Immature natural killer cell (primary cell): Measurements from ENCODE around the gene PHLDB2. TPM values are rescaled to one million over a fixed set of nuclear protein-coding genes. Genes with fewer than 3 reads are reported as not detected.
A peak's percentile ranks its signal among the peaks of the same experiment; 100 is the strongest.

ENCODE experiments used
- DNase-seq, 3 donors: peaks; one replicate each; pipeline ENCODE4 v3.0.0; 2022; ENCODE audit warnings: mixed read lengths in 1 of 3
- H3K27ac Mint-ChIP-seq, 6 donors: one replicate each; pipeline ENCODE4 v1.8.0; 2020; ENCODE audit warnings: mixed read lengths in 6 of 6, mild to moderate bottlenecking in 5 of 6, inconsistent platforms in 4 of 6, moderate library complexity in 3 of 6
- H3K27me3 Mint-ChIP-seq, 3 donors: one replicate each; pipeline ENCODE4 v1.8.0; 2020 to 2021; ENCODE audit warnings: low read depth in 3 of 3, mild to moderate bottlenecking in 3 of 3, mixed read lengths in 3 of 3, moderate library complexity in 3 of 3, inconsistent platforms in 1 of 3
- H3K36me3 Mint-ChIP-seq, 3 donors: one replicate each; pipeline ENCODE4 v1.8.0; 2020; ENCODE audit warnings: mixed read lengths in 3 of 3, inconsistent platforms in 2 of 3, mild to moderate bottlenecking in 2 of 3
- H3K4me1 Mint-ChIP-seq, 2 donors: one replicate each; pipeline ENCODE4 v1.8.0; 2020; ENCODE audit warnings: inconsistent platforms in 2 of 2, mild to moderate bottlenecking in 2 of 2, mixed read lengths in 2 of 2, moderate library complexity in 1 of 2
- H3K4me3 Mint-ChIP-seq, 5 donors: one replicate each; pipeline ENCODE4 v1.8.0; 2020; ENCODE audit warnings: mild to moderate bottlenecking in 5 of 5, mixed read lengths in 5 of 5, inconsistent platforms in 3 of 5, moderate library complexity in 3 of 5
- H3K9me3 Mint-ChIP-seq, 6 donors: one replicate each; pipeline ENCODE4 v1.8.0; 2020; ENCODE audit warnings: mild to moderate bottlenecking in 6 of 6, mixed read lengths in 6 of 6, inconsistent platforms in 4 of 6, moderate library complexity in 3 of 6
- polyA plus RNA-seq, 3 donors: library from polyadenylated mRNA; unstranded; fragments of 300-500 nt; fragmentation: Illumina TruSeq; gene quantifications; one replicate each; pipeline ENCODE4 v1.2.3, GENCODE V29; 2021

The PHLDB2 gene
- polyA plus RNA-seq, 3 donors from 2014 or later: 8.2 to 24.8 (median 11.2) TPM

DNA sequence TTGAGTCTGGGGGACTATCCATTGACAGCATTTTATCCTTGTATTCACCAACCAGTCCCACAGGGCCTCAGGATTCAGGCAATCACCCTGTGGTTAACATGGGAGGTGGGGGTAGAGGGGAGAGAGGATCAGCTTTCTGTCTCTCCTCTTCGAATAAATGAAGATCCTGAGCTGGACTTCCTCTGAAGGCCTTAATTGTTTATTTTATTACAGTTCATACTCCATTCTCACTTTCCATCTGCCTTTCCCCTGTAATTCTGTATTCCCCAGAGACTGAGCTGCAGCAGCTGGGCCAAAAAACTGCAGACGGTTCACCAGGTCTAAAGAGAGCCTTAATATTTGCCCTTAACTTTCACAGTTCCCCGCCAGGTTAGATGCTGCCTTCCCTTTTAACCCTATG lies 151.6 kb downstream of the PHLDB2 start:
- DNase-seq: no peak
- Mint-ChIP-seq H3K4me1 (peaks cover 0 to 10% of the 10 kb centered on the region in 2 donors), H3K27ac (no peak overlapping the region), H3K4me3 (no peak overlapping the region), H3K36me3 (no peaks in the 10 kb centered on the region), H3K9me3 (no peaks in the 10 kb centered on the region), H3K27me3 (peaks cover 0 to 6% (median 2%) of the 10 kb centered on the region in 3 donors)

DNA sequence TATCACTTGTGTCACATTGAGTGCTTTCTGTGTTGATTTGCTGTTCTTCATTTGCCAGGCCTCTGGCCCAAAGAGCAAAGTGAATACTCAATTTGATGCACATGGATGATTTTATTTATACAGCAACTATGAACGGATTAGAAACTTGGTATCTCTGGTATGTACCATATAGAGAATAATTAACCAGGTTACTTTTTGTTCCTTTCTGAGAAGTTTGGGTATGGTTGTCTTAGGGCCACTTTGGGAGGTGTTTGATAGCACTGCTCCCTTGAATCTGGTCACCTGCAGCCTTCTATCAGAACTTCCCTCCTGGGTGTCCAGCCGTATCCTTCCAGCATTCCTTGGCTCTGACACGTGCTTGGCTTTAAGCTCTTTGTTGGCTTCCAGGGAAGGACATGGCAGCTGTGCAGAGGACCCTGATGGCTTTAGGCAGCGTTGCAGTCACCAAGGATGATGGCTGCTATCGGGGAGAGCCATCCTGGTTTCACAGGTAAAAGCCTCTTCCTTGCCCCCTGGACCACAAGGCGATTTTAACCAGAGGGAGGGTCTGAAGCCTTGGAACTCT lies 152.4 kb downstream of the PHLDB2 start:
- H3K4me3 Mint-ChIP-seq: no peak overlapping the region
- H3K27ac Mint-ChIP-seq: no peak overlapping the region
- H3K9me3 Mint-ChIP-seq: no peaks in the 10 kb centered on the region
- H3K36me3 Mint-ChIP-seq: no peaks in the 10 kb centered on the region
- peaks cover 0 to 10% of the 10 kb centered on the region in 2 donors for H3K4me1 Mint-ChIP-seq
- H3K27me3 Mint-ChIP-seq: peaks cover 0 to 6% (median 2%) of the 10 kb centered on the region in 3 donors
- DNase-seq: no peak

DNA sequence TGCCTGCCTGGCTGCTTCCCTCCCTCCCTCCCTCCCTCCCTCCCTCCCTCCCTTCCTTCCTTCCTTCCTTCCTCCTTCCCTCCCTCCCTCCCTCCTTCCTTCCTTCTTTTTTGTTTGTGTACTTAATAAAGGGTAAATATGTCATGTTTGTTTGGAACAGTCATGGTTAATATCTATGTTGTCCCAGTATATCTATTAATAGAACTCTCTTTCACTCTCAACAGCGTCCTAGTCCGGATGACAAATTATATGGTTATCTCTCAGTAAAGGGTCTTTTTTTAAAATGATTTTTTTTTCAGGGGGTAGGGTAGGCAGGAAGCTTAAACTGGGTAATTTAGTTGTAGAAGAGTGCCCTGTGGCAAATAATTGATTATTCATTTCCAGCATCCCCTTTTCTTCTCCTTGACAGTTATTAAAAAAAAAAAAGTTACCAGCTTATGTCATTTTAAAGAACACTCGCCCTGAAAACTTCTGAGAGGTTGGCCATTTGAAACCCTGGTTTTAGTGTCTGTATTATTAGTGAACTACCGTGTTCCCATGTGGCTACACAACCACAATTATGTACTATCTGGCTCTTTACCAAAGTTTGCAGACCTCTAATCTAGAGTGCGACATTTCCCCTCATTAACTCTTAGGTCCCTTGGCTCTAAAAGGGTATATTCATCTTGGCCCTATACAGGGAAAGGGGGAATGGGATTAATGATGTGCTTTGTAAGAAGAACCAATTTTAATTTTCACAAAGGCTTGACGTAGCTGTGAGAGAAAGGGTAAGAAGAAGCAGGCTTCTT lies 153.3 kb downstream of the PHLDB2 start:
- DNase-seq: no peak
- Mint-ChIP-seq H3K4me1 (peaks cover 0 to 10% of the 10 kb centered on the region in 2 donors), H3K27me3 (peaks cover 0 to 6% (median 2%) of the 10 kb centered on the region in 3 donors), H3K27ac (peak overlapping the region in 2 of 6 donors; percentile 34 to 57), H3K9me3 (no peaks in the 10 kb centered on the region), H3K36me3 (no peaks in the 10 kb centered on the region), H3K4me3 (no peak overlapping the region)

DNA sequence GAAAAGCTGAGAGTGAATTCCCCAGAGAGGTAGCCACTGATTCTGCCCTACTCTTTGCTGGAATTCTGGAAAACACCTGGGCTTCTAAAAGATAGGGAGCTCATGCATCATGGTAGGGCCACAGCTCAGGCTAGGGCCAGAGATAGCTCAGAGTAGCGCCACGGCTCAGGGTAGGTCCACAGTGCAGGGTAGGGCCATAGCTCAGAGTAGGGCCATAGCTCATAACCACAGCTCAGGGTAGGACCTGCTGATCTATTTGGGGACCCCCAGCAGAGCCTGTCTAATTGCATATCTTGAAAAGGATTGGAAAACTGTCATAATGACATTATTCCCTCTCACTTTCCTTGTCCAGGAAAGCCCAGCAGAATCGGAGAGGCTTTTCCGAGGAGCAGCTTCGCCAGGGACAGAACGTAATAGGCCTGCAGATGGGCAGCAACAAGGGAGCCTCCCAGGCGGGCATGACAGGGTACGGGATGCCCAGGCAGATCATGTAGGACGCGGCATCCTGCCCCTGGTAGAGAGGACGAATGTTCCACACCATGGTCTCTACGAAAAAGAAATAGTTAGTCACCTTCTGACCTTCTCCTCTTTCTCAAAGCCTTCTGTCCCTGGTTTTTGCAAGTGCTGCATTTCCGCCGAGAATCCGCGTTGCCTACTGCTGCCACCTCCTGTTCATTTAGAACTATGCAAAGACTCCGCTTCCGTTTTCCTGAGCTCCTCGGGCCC lies 154.2 kb downstream of the PHLDB2 start:
- no peaks in the 10 kb centered on the region for H3K9me3 Mint-ChIP-seq
- H3K27me3 Mint-ChIP-seq: peaks cover 0 to 6% (median 2%) of the 10 kb centered on the region in 3 donors
- peak; percentile 37 to 48 (median 43) for DNase-seq
- H3K4me1 Mint-ChIP-seq: peaks cover 0 to 10% of the 10 kb centered on the region in 2 donors
- H3K36me3 Mint-ChIP-seq: no peaks in the 10 kb centered on the region
- H3K4me3 Mint-ChIP-seq: peak overlapping the region in 2 of 5 donors; percentile 39 to 60
- H3K27ac Mint-ChIP-seq: peak overlapping the region in 2 of 6 donors; percentile 34 to 57

DNA sequence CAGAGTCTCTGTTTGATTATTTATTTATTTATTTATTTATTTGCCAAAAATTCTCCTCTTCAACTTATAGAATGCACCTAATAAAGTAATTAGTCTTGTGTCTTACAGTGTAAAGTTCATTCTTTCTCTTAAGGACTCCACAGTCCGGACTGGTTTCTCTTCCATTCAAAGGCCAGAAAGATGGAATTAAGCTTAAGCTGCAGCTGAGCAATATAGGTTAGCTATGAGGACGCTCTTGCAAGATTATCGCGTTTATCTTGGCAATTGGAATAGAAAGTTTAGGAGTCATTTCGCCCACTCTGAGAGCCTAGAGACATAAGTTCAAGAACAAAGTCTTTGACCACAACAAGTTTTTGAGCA lies 154.7 kb downstream of the PHLDB2 start:
- Mint-ChIP-seq H3K36me3 (no peaks in the 10 kb centered on the region), H3K27ac (no peak overlapping the region), H3K4me3 (peak overlapping the region in 1 of 5 donors; percentile 60), H3K27me3 (peaks cover 0 to 3% (median 2%) of the 10 kb centered on the region in 3 donors), H3K4me1 (peaks cover 0 to 10% of the 10 kb centered on the region in 2 donors), H3K9me3 (no peaks in the 10 kb centered on the region)
- DNase-seq: no peak

DNA sequence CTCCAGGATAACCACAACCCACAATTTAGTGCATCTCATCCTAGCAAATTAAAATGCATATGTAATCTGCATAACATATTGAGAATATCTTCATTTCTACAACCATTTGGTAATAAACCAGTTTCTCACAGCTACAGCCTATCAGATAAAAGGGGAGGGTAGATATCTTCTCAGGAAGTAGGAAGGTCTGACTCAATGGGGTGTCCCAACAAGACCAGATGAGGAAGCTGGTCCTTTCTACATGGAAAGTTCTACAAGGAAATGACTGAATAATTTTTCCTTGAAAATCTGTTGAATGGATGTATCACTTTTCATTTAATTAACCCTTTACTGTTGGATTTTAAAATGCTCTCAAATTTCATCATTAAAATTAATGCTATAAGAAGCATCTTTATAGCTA lies 158.0 kb downstream of the PHLDB2 start:
- Mint-ChIP-seq H3K36me3 (no peaks in the 10 kb centered on the region), H3K27ac (no peak overlapping the region), H3K27me3 (peaks cover 0 to 2% (median 1%) of the 10 kb centered on the region in 3 donors), H3K4me3 (no peak overlapping the region), H3K4me1 (peaks cover 0 to 10% of the 10 kb centered on the region in 2 donors), H3K9me3 (no peaks in the 10 kb centered on the region)
- DNase-seq: no peak

DNA sequence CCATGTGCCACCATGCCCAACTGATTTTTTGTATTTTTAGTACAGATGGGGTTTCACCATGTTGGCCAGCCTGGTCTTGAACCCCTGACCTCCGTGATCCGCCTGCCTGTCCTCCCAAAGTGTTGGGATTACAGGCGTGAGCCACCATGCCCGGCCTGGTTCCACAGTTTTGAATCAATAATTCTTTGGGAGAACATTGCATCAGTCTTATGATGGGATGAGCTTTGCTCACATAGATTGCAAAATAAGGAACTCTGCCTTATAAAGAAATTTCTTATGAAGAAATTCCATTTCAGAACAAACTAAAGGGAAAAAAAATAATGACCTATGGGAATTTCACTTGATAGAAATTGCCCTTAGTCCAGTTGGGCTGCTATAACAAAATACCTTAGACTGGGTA lies 159.6 kb downstream of the PHLDB2 start:
- Mint-ChIP-seq H3K27ac (no peak overlapping the region), H3K9me3 (no peaks in the 10 kb centered on the region), H3K4me1 (peaks cover 0 to 3% of the 10 kb centered on the region in 2 donors), H3K27me3 (no peaks in the 10 kb centered on the region), H3K4me3 (no peak overlapping the region), H3K36me3 (no peaks in the 10 kb centered on the region)
- no peak for DNase-seq

DNA sequence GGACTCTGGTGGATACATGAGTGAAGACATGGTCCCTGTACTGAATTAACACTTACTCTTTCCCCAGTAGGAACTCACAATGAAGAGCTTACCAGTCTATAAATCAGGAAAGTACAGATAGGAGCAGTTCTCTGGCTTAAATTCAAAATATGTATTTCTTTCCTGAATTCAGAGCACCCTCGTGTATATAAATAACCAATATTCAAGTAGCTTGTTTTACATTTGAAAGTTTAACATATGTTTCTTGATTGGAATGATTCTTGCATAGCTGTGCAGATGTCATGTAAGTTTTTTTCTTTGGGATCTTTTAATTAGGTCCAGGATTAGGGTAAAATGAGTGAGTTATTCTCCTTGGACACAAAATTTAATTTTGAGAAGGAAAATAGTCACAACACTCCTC lies 160.7 kb downstream of the PHLDB2 start:
- no peaks in the 10 kb centered on the region for H3K27me3 Mint-ChIP-seq
- no peak overlapping the region for H3K4me3 Mint-ChIP-seq
- no peaks in the 10 kb centered on the region for H3K9me3 Mint-ChIP-seq
- DNase-seq: no peak
- no peak overlapping the region for H3K27ac Mint-ChIP-seq
- H3K4me1 Mint-ChIP-seq: no peaks in the 10 kb centered on the region
- no peaks in the 10 kb centered on the region for H3K36me3 Mint-ChIP-seq

DNA sequence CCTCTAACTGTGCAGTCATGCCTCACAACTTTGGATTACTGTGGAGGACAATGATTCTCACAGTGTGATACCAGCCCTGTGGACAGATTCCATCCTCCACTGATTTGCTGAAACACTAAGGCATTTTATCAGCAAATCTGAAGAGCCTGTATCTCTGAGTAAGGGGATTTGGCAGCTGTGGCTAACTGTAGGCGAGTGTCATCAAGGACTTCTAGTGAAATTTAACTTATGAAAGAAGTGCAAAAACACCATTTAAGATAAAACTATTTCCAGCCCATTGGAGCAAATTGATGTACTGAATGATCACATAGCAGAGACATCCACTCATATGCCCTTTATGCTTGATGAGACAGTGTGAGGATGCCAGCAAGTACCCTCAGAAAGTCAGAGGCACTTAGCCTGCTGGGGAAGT lies 161.6 kb downstream of the PHLDB2 start:
- no peak for DNase-seq
- no peak overlapping the region for H3K4me3 Mint-ChIP-seq
- H3K27me3 Mint-ChIP-seq: no peaks in the 10 kb centered on the region
- no peaks in the 10 kb centered on the region for H3K9me3 Mint-ChIP-seq
- H3K36me3 Mint-ChIP-seq: no peaks in the 10 kb centered on the region
- no peak overlapping the region for H3K27ac Mint-ChIP-seq
- H3K4me1 Mint-ChIP-seq: no peaks in the 10 kb centered on the region

Other genes starting within 250 kb of the PHLDB2 start
- gene PLCXD2, start 184.6 kb upstream of the PHLDB2 start, polyA plus RNA-seq: 1 to 10 TPM in 2 of 3 donors, under 1 TPM in 1; 0.93 to 5.4 (median 2.2) TPM
- 10 to 100 TPM; 22.2 to 27.7 (median 24.2) TPM for gene ABHD10, start 119.8 kb downstream of the PHLDB2 start, polyA plus RNA-seq
- gene TAGLN3, start 139.7 kb downstream of the PHLDB2 start, polyA plus RNA-seq: not detected
- gene TMPRSS7, start 175.5 kb downstream of the PHLDB2 start, polyA plus RNA-seq: not detected
- gene C3orf52, start 227.1 kb downstream of the PHLDB2 start, polyA plus RNA-seq: under 1 TPM in 1 of 3 donors, not detected in 2; 0.29 TPM